Measurements from ENCODE around the gene ZNF425.
"Not testable (repeated sequence)": the region's sequence is repeated elsewhere in the genome, so short reads cannot be mapped to it uniquely, and the experiment has no call there.

The ZNF425 gene

GRCh38 chr7:149071641-149072437 lies 54.3 kb downstream of the ZNF425 start:
- no peak for DNase-seq

GRCh38 chr7:149071182-149071635 lies 54.9 kb downstream of the ZNF425 start:
- DNase-seq, result no peak

GRCh38 chr7:149070372-149071125 lies 55.6 kb downstream of the ZNF425 start:
- no peak for DNase-seq

- no peak for DNase-seq
These were observed 58.3 kb downstream of the ZNF425 start for GRCh38 chr7:149067869-149068268.

- DNase-seq, result no peak
These were observed 62.6 kb downstream of the ZNF425 start for GRCh38 chr7:149063476-149063875.

GRCh38 chr7:149062217-149062899 lies 63.8 kb downstream of the ZNF425 start:
- not testable (repeated sequence) for DNase-seq

- DNase-seq, result no peak
These were observed 66.0 kb downstream of the ZNF425 start for GRCh38 chr7:149060156-149060555.

- DNase-seq, result no peak
These were observed 72.2 kb downstream of the ZNF425 start for GRCh38 chr7:149053885-149054284.

- no peak for DNase-seq
These were observed 72.7 kb downstream of the ZNF425 start for GRCh38 chr7:149053384-149053783.
